MM.1S (cell line): ENCODE results near the gene RARB.

Experiments
- DNase-seq: peaks from one replicate; pipeline ENCODE4 v3.0.0-alpha.2; 2015
- H2AFZ ChIP-seq: fragments of 300-600 bp; sonication (generic); 2 replicates; pipeline ENCODE4 v1.6.0; 2016; ENCODE audit warnings: antibody characterized with exemption, low read length
- H3F3A ChIP-seq: fragments of 300-600 bp; sonication (generic); 2 replicates; pipeline ENCODE4 v1.6.1; 2016; ENCODE audit warnings: mild to moderate bottlenecking, antibody characterized with exemption, low read length, moderate library complexity, mixed read lengths; ENCODE audit not compliant: insufficient read depth
- H3K27ac ChIP-seq: fragments of 300-600 bp; sonication (generic); 2 replicates; pipeline ENCODE4 v1.5.1; 2016; ENCODE audit warnings: mild to moderate bottlenecking, low read length
- H3K27me3 ChIP-seq: fragments of 300-600 bp; sonication (generic); replicated peaks from 2 replicates; pipeline ENCODE4 v1.6.0; 2016; ENCODE audit warnings: low read length; ENCODE audit not compliant: insufficient read depth
- H3K36me3 ChIP-seq: fragments of 300-600 bp; sonication (generic); replicated peaks from 2 replicates; pipeline ENCODE4 v1.6.1; 2016; ENCODE audit warnings: mild to moderate bottlenecking, low read length, mixed read lengths; ENCODE audit not compliant: insufficient read depth
- H3K4me1 ChIP-seq: fragments of 300-600 bp; sonication (generic); 2 replicates; pipeline ENCODE4 v1.6.1; 2016; ENCODE audit warnings: low read length, mixed read lengths
- H3K4me2 ChIP-seq: fragments of 300-600 bp; sonication (generic); 2 replicates; pipeline ENCODE4 v1.6.0; 2016; ENCODE audit warnings: low read depth, low read length
- H3K4me3 ChIP-seq: fragments of 300-600 bp; sonication (generic); 2 replicates; pipeline ENCODE4 v1.5.1; 2016; ENCODE audit warnings: low read length, mixed read lengths
- H3K79me2 ChIP-seq: fragments of 300-600 bp; sonication (generic); 2 replicates; pipeline ENCODE4 v1.6.1; 2016; ENCODE audit warnings: mixed run types, low read length, mixed read lengths
- H3K9ac ChIP-seq: fragments of 300-600 bp; sonication (generic); 2 replicates; pipeline ENCODE4 v1.6.1; 2016; ENCODE audit warnings: low read length, mixed read lengths
- H3K9me2 ChIP-seq: fragments of 300-600 bp; sonication (generic); replicated peaks from 2 replicates; pipeline ENCODE4 v1.6.1; 2016; ENCODE audit warnings: mild to moderate bottlenecking, low read length, mixed read lengths; ENCODE audit not compliant: insufficient read depth
- H3K9me3 ChIP-seq: fragments of 300-600 bp; sonication (generic); replicated peaks from 2 replicates; pipeline ENCODE4 v1.6.1; 2016; ENCODE audit warnings: mild to moderate bottlenecking, low read length, mixed read lengths; ENCODE audit not compliant: insufficient read depth
- H4K20me1 ChIP-seq: fragments of 300-600 bp; sonication (generic); 2 replicates; pipeline ENCODE4 v1.6.1; 2016; ENCODE audit warnings: mild to moderate bottlenecking, low read length, moderate library complexity, mixed read lengths; ENCODE audit not compliant: insufficient read depth
- CTCF ChIP-seq: fragments of 300-600 bp; sonication (generic); IDR thresholded peaks from 2 replicates; pipeline ENCODE4 v1.5.1; 2016; ENCODE audit warnings: antibody characterized with exemption, low read length, mixed read lengths
- EZH2 ChIP-seq: fragments of 300-600 bp; sonication (generic); optimal IDR thresholded peaks from 2 replicates; pipeline ENCODE3; 2017; ENCODE audit warnings: low read depth, mild to moderate bottlenecking, antibody characterized with exemption, low read length, mixed read lengths
- EZH2phosphoT487 ChIP-seq: fragments of 300-600 bp; sonication (generic); IDR thresholded peaks from 2 replicates; pipeline ENCODE4 v1.6.1; 2018; ENCODE audit warnings: antibody characterized with exemption, low read length

The RARB gene

GRCh38 chr3:25444273-25444672 is 16.2 kb downstream of the RARB start:
- no peaks in the 10 kb centered on the region for H3K36me3 ChIP-seq
- no peak overlapping the region for H3K27ac ChIP-seq
- H3K9me2 ChIP-seq, result no peaks in the 10 kb centered on the region
- H4K20me1 ChIP-seq, result no peaks in the 10 kb centered on the region
- H3K4me1 ChIP-seq, result no peaks in the 10 kb centered on the region
- TF ChIP-seq EZH2 (no peak), EZH2phosphoT487 (no peak), CTCF (no peak)
- H3K9ac ChIP-seq, result no peak overlapping the region
- no peak overlapping the region for H3K4me2 ChIP-seq
- no peak overlapping the region for H2AFZ ChIP-seq
- no peak overlapping the region for H3K4me3 ChIP-seq
- H3K9me3 ChIP-seq, result no peaks in the 10 kb centered on the region
- no peaks in the 10 kb centered on the region for H3F3A ChIP-seq
- no peak for DNase-seq
- no peaks in the 10 kb centered on the region for H3K79me2 ChIP-seq
- H3K27me3 ChIP-seq, result no peaks in the 10 kb centered on the region

GRCh38 chr3:25445731-25446130 is 17.7 kb downstream of the RARB start:
- Histone ChIP-seq H3K4me2 (no peak overlapping the region), H3K9ac (no peak overlapping the region)

GRCh38 chr3:25447285-25447684 is 19.2 kb downstream of the RARB start:
- no peaks in the 10 kb centered on the region for H3F3A ChIP-seq
- no peaks in the 10 kb centered on the region for H3K79me2 ChIP-seq
- 0 out of 2 replicates have a peak, but pooled peaks cover 7% of the 10 kb centered on the region for H3K4me1 ChIP-seq
- H4K20me1 ChIP-seq, result no peaks in the 10 kb centered on the region
- no peak for TF ChIP-seq EZH2phosphoT487
- no peak for TF ChIP-seq CTCF
- no peak for TF ChIP-seq EZH2
- no peak overlapping the region for H3K4me2 ChIP-seq
- H3K9me3 ChIP-seq, result no peaks in the 10 kb centered on the region
- no peak overlapping the region for H2AFZ ChIP-seq
- H3K9me2 ChIP-seq, result no peaks in the 10 kb centered on the region
- H3K27ac ChIP-seq, result no peak overlapping the region
- DNase-seq, result no peak
- H3K9ac ChIP-seq, result no peak overlapping the region
- H3K27me3 ChIP-seq, result no peaks in the 10 kb centered on the region
- no peak overlapping the region for H3K4me3 ChIP-seq
- H3K36me3 ChIP-seq, result no peaks in the 10 kb centered on the region

More at GRCh38 chr3:25445731-25446130, 17.7 kb downstream of the RARB start:
- no peak overlapping the region for H3K4me3 ChIP-seq
- H3K4me1 ChIP-seq, result no peaks in the 10 kb centered on the region
- H3K36me3 ChIP-seq, result no peaks in the 10 kb centered on the region
- H3F3A ChIP-seq, result no peaks in the 10 kb centered on the region
- H3K27ac ChIP-seq, result no peak overlapping the region
- TF ChIP-seq EZH2, result no peak
- TF ChIP-seq EZH2phosphoT487, result no peak
- TF ChIP-seq CTCF, result no peak
- no peaks in the 10 kb centered on the region for H4K20me1 ChIP-seq
- H3K79me2 ChIP-seq, result no peaks in the 10 kb centered on the region
- H3K9me3 ChIP-seq, result no peaks in the 10 kb centered on the region
- no peak for DNase-seq
- no peaks in the 10 kb centered on the region for H3K27me3 ChIP-seq
- no peak overlapping the region for H2AFZ ChIP-seq
- no peaks in the 10 kb centered on the region for H3K9me2 ChIP-seq
